Activated CD8-positive, alpha-beta memory T cell treated with anti-CD3 and anti-CD28 coated beads, Interleukin-2, amount 50 U/mL, for 48 hours (primary cell): ENCODE data around the gene RAPGEF4.

Source experiments
- DNase-seq: peaks from one replicate; pipeline ENCODE4 v3.0.0-alpha.2; 2020

The RAPGEF4 gene

DNA sequence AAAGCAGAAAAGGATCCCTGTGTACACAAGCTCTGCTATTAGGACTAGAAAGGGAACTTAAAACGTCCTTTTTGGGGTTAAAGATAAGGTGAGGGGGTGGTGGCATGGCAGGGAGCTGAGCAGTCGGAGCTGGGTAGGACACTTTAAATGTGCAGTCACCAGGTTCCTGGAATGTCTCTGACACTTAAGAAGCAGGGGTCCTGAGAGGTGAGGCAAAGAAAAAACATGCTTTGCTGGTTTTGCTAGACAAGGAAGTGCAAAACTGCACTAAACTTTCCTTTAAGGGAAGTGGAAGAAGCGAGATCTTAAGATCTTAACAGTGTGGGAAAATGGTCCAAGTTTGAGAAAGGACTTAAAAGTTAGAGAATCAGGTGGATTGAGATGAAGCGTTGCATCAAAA, 240.5 kb downstream of the RAPGEF4 start:
- DNase-seq: no peak

DNA sequence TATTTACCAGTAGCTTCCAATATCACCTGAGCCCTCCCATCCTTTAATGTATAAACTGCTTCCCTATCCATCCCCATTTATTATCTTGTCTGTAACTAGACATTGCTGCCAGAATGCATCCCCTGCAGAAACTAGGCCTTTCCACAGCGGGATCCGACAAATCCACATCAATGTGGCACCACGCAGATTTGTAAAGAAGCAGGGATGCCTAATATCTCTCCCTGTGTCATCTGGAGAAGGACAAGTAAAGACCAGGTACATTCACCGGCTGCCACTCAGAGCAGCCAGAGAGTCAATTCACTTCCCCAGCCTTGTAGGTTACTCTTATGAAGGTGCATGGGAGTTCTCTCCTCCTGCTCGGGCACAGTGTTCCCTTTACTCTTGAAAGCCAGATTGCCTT, 241.2 kb downstream of the RAPGEF4 start:
- DNase-seq: no peak

DNA sequence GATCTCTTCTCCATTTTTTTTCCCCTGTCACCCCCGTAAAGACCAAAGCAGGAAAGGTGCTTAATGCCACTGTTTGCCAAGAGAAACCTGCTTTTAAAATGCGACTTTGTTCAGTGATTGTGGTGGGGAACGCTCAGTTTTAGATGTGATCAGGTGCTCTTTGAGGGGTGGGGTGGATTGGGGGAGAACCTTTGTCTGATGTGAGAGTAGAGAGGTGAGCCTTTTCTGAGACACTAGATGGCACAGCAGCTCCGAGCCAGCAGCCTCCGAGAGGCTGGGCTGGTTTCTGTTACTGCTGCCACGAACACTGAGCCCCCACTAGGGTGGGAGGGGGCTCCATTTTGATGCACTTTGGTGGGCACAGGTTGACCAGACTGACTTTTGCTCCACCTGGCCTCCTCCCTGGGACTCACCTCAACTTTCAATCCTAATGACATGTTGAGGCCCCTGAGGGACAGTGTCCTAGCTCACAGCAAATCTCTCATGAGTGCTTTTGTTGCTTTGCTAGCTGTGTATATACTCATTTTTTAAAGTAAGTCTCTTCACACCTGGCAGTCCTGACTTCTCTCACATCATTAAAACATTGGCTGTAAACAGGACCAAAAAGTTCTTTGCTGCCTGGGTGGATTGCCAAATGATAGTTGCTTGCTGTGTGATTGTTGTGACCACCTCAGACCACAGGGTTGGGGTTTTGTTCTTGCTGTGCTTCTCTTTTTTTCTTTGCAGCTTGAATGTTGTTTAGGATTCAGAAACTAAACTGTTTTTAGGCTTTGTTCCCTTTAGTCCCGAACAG, 241.8 kb downstream of the RAPGEF4 start:
- no peak for DNase-seq

DNA sequence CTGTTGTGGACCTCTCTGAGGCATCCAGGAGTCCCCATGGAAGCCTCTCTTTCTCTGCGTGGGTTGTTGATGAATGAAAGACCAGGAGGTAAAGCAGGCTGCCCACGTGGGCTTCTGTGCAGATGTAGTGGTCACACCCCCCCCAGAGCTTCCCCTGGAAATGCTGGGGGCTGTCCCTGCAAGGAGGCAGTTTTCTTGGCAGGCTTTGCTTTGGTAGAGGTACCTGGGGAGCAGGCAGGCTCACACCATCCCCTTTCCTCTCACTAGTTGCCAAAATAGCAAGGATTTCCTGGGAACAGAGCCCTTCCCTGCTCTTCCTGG, 242.4 kb downstream of the RAPGEF4 start:
- DNase-seq: no peak

DNA sequence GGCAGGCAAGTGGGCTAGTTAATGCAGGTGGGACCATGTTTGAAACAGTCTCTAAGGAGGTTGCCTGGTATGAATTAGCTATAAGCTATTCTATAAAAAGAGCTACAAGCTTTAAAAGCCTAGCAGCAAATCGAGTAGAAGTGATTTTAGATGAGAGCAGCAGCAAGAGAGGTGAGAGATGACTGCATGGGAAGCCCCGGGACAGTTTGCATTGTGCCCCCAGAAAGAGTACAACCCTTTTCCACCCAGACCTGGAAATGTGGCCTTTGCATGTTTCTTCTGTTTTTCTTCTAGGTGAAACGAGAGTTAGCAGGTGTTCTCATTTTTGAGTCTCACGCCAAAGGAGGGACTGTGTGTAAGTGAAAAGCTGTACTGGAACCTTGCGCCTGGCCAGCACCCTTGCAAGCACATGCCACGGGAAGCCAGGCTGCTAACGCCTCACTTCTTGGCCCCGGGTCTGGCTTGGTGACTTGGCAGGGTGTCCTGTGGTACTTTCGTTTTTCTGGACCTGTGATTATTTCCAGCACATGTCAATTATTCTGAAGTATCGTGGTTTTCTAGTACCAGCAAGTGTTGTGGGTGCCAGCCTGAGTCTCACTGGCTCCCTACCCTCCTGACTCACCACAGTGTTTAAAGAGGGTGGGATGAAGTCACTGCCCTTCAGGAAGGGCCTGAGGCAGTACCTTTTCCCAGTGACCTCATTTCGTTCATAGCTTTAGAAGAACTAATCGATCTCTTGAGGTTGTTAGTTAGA, 249.7 kb downstream of the RAPGEF4 start:
- DNase-seq: no peak

DNA sequence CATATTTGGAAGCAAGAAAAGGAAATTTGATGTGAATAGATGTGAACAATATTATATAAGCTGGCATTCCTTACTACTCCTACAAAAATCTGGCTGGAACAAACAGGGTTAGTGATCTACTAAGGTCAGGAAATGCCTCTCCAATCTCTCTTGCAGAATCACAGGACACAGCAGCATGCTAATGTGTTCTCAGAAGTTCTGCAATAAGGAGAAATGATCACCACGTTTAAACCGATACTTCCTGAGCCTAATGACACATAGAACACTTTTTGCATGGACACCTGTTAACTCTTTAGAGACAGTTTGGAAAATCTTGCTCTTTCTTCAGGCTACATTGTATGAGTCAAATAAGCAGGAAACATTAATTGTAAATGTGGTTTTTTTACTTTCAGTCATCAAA, 250.4 kb downstream of the RAPGEF4 start:
- DNase-seq: no peak

DNA sequence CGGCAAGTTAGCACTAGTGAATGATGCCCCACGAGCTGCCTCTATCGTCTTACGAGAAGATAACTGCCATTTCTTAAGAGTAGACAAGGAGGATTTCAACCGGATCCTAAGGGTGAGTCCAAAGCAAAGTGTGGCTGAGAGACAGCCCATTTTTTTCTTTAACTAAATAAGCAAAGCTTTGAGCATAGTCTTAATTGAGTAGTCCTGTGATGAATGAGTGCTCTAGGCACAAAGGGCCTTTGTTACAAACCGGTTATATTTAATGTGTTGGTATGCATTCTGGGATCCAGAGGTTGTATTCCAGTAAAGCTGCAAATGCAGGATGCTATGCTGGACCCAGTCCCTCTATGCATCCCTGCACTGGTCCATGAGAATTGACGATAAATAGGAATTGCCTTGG, 253.1 kb downstream of the RAPGEF4 start:
- DNase-seq: no peak

DNA sequence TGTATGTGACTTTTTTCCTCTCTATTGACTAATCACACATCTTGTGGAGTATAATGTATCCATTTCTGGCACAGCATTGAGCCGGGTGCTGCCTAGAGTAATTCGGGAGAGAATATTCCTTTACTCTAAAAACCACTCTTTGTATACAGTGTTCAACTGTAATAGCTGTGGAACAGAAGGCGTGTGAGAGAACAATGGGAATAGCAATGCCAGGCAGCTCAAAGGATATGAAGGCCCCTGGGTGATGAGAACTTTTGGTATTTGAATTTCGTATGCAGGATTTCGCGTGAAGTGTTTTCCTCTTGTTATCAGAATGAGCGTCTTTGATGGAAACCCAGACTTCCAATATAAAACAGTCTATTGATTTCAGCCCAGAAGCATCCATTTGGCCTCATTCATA, 255.4 kb downstream of the RAPGEF4 start:
- no peak for DNase-seq

DNA sequence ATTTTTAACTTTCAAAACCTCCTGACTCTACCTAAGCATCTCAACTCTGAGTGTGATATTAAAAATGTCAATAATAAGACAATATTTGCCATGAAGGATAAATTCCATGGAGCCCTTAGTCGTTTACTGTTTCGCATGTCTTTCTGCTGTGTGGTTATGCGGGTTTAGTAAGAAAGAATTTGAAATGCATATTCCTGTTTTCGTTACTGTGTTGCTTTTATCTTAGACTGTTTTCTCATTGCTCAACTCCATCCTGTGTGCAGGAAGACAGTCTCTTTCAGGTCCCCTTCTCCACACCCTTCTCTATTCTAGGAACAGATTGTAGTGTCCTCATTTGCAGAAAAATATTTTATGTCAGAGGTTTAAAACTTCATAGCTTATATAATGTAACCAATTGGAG, 257.5 kb downstream of the RAPGEF4 start:
- DNase-seq: no peak

DNA sequence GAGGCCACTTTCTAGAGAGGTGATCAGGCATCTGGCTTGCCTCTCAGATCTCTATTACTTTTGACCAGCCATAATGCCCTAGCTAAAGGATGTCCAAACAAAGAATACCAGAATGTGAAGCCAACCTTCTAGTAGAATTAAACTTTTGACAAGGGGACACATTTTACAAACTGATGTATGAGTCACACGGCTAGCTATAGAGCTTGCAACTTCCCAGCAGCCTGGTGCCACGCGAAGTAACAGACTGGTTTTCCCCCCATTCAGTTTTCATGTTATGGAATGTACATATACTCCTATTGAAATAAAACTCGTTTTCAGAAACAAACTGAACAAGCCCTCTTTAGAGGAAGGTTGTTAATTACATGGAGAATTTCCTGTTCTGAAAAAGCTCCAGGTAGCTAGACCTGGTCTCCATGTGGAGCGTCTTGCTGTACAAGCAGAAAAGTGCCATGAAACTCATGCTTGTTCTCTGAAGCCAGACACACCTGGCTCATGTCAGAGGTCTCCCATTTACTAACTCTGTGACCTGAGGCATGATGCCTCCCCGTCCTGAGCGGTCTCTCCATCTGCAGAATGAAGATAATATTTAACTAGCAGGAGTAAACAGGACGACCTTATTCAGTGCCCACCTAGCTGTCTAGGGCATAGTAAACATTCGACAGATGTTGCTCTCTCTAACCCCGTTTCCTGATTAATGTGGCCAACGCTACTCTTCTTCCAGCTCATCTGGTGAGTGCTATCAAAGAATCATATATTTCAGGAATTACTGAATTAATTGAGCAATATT, 258.5 kb downstream of the RAPGEF4 start:
- no peak for DNase-seq

DNA sequence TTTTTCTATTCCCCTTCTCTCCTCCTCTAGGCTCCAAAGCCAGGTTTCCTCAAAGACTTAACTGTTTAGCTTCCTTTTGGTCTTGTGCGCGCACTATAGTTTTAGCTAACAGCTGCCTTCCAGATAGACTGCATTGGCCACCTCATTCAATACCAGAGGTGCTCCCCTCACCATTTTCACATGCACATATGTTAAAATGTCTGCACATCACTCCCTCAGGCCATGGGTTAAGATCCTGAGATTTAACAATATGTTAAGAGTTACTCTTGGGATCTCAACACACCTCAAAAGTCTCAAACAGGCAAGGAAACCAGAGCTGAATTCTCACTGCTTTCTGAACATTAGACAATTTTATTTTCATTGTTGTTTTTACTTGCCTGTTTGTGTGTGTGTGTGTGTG, 259.2 kb downstream of the RAPGEF4 start:
- DNase-seq: no peak

DNA sequence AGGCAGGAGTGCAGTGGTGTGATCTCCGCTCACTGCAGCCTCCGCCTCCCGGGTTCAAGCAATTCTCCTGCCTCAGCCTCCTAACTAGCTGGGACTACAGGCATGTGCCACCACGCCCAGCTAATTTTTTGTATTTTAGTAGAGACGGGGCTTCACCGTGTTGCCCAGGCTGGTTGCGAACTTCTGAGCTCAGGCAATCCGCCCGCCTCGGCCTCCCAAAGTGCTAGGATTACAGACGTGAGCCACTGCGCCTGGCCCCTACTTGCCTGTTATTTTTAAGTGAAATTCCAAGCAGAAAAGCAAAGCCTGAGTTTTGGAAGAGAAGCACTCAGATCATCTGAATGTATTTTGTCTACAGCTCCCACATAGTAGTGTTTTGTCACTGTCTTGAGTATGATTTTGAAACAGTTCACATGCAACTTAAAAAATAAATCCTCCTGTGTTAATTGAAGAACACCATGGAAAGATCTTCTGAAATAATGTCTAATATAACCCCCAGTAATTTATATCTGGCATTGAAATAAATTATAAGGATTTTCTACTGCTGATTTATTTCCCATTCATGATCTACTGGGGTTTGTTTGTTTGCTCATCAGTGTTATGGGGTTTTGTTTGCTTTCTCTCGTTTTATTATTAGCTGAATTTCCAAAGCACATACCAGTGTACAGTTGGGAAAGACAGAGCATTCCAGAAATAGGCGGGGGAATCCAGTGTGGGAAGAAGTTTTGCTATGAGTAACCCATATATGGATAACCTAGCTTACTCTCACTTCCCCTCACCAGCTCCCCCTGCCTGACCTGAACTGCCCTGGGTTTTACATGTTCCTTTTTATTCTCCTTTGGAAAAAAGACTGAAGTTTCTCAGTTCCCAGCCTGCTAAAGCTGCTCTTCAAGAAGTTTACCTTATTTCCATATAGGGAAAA, 259.9 kb downstream of the RAPGEF4 start:
- no peak for DNase-seq

DNA sequence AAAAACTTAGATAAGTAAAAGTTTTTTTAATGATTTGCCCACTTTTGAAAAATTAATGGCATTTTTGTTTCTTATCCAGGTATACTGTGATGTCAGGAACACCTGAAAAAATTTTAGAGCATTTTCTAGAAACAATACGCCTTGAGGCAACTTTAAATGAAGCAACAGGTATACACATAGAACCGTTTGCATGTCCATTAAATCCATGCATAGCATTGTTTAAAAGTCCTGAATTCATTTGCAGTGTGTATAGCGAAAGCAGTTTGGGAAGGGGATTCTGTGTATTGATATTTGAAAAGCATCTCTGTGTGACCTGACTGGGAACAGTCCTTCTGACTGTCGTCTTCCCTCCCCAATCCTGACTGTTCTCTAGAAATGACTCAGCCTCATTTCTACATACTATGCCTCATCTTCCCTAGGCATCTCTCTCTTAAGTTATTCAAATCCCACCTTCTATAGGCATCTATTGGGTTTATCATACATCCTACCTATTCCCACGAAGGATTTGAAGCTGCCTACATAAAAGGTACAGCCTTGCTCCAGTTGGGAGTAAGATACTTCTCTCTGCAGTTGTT, 260.8 kb downstream of the RAPGEF4 start:
- no peak for DNase-seq

DNA sequence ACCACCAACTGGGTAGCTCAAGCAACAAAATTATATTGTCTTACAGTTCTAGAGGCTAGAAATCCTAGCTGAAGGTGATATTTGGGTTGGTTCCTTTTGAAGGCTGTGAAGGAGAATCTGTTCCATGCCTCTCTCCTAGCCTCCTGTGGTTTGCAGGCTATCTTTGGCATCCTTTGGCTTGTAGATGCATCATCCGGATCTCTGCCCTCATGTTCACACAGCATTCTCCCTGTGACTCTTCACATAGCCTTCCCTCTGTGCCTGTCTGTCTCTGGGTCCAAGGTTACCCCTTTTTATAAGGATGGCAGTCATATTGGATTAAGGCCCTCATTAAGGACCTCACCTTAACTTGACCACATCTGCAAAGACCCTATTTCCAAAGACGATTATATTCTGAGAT, 261.4 kb downstream of the RAPGEF4 start:
- DNase-seq: no peak

DNA sequence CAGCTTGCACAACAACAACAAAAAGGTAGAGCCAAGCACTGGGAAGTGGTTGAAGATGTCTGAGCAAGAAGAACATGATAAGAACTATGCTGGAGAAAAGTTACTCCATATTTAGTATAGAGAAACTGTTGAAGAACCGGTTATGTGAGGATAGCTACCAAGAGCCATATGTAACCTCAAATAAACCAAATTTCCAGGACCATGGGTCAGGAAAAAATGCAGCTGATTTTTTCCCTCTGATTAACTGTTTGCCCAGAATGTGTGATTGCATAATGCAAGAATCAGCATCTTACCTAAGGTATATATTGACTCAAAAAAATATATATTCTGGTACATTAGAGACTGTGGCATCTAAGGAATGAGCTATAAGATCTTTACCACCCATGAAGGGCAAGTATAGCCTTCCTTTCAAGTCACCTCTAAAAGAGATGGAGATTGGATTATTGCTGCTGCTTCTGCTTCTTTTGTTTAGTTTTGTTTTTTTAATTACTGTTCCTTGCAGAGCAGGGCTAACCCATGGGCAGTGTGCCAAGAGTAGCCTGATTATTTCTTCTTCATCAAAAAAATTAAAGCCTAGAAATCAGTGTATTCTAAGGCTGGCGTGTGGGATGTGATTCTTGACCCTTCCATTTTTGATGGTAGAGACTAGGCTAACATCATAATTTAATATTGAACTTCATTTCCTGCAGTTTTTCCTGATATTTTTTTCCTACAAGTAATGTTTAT, 263.1 kb downstream of the RAPGEF4 start:
- DNase-seq: no peak

DNA sequence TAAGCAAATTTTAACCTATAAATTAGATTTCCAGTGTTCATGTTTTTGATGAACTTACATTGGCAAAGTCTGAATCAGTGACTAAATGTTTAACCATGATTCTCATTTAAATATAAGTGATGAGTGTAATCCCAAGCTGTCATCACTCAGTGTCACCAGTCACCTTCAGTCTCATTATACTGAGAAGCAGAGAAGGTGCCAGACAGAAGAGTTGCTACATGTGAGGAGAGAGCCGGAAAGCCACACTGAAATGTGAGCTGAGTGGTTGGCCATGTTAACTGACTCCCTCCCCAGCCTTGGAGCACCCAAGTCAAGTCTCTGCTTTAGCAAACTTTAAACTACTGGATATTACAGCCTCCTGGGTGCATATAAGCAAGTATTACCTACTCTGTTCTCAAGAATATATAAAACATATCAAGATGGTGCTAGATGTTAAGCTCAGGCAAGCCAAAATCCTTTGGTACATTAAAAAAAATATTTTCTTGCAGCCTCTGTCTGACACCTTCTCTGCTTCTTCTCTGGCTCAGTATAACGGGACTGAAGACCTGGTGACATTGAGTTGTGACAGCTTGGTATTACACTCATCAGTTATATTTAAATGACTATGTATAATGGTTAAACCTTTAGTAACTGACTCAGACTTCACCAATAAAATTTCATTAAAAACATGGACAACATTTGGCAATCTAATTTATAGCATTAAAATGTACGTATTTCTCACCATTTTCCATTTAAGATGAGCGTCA, 264.2 kb downstream of the RAPGEF4 start:
- DNase-seq: no peak

DNA sequence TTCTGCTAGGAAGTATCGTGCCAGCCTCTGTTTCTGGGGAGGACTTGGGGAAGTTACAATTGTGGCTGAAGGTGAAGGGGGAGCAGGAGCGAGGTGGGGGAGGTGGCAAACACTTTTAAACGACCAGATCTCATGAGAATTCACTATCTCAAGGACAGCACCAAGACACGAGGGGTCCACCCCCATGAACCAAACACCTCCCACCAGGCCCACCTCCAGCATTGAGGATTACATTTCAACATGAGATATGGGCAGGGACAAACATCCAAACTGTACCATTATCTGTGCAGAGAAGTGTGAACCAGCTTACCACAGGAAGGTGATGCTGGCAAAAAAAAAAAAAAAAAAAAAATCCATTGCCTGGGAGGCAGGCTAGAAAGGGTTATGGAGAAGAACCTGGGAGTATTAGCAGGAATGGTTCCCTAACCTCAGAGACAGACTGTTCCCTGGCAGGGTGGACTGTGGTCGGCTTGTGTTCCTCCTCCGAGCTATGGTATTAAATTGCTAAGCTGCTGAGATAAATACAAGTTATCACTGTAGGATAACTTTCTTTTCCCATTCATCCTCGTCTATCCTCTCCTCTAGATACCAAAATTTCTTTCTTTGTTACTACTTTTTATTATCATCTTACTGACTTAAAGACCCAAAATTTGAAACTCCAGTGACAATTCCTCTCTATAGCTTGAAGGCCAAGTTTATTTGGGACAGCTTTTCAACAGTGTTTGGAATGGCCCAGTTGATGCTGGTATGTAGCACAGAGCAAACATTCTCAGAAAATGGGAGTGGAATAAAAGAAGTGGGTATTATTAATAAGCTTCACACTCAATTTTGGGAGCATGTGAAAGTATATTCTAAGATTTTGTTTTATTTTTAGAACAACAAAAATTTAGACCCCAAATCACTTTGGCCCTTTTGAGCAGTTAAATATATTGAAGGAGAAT, 266.3 kb downstream of the RAPGEF4 start:
- DNase-seq: no peak

DNA sequence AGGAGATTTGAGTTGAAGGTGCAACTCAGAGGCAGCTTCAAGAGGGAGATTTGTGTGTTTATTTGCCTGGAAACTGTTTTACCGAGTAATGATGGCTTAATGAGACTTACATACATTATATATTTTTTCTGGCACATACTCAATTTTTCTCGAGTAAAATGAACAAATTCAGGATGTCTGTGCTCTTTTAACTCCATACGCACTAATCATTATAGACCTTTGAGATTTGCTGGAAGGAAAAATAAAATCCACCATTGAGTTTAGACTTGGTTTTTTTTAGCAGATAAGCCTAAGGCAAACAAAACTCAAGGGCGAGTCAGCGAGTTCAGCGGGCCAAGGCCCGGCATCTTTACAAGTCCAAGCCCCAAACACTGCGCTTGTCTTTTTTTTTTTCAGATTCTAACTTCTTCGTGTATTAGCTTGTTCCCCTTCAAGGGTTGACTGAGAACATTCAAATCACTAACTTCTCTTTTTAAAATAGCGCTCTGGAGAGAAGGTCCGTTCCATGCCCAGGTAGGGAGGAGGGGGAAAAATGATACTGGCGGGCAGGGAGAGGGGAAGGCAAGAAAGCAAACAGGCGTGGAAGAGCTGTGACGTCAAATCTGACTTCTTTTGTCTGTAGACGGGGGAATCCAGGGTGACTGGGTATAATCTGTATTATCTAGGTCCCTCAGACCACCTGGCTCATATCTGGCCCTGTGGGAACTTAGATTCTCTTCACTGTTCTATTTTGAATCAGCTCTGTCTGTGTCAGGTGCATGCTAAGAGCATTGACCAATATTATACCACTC, 267.3 kb downstream of the RAPGEF4 start:
- no peak for DNase-seq

DNA sequence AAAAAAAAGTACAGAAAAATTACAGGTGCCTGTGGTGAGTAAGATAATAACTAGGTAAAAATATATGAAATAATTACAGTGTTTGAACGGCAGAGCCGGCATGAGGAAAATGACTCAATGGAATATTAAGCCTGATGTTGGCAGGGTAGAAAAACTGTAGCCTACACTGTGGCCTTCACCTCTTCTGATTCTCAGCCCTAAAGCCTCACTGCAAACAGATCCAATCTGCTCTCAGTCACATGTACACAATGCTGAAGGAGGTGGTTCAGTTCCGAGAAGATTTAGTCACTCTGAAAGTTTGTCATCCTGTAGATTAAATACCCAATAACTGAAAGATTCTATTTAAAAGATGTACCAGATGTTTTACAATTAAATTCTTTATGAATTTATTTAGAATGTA, 273.1 kb downstream of the RAPGEF4 start:
- no peak for DNase-seq
